HG03558 (cell line): Measurements from ENCODE around the gene AUNIP.
"Not testable (repeated sequence)": the region's sequence is repeated elsewhere in the genome, so short reads cannot be mapped to it uniquely, and the experiment has no call there.

Source experiments
- ATAC-seq: cut with Tn5 transposase; IDR thresholded peaks from one replicate; pipeline ENCODE4 v1.9.1; 2021; ENCODE audit warnings: moderate number of reproducible peaks; ENCODE audit not compliant: unreplicated experiment; ENCODE audit errors: extremely low read depth

AUNIP gene

GRCh38 chr1:25867210-25867991 is 8.1 kb upstream of the AUNIP start:
- ATAC-seq = no peak

GRCh38 chr1:25866288-25866687 is 7.0 kb upstream of the AUNIP start:
- ATAC-seq = no peak

GRCh38 chr1:25864434-25864833 is 5.2 kb upstream of the AUNIP start:
- ATAC-seq = no peak

- no peak for ATAC-seq
Observed at GRCh38 chr1:25863486-25864262, 4.4 kb upstream of the AUNIP start.

- no peak for ATAC-seq
Observed at GRCh38 chr1:25862785-25863485, 3.7 kb upstream of the AUNIP start.

GRCh38 chr1:25861316-25862286 is 2.3 kb upstream of the AUNIP start:
- ATAC-seq = no peak

- no peak for ATAC-seq
Observed at GRCh38 chr1:25858494-25858893, 763 bp downstream of the AUNIP start.

- ATAC-seq = no peak
Observed at GRCh38 chr1:25856856-25857255, 2.4 kb downstream of the AUNIP start.

GRCh38 chr1:25854554-25854953 is 4.7 kb downstream of the AUNIP start:
- ATAC-seq = no peak

- ATAC-seq = no peak
Observed at GRCh38 chr1:25848531-25848930, 10.7 kb downstream of the AUNIP start.

GRCh38 chr1:25847929-25848328 is 11.3 kb downstream of the AUNIP start:
- no peak for ATAC-seq

GRCh38 chr1:25845664-25846063 is 13.6 kb downstream of the AUNIP start:
- no peak for ATAC-seq

- no peak for ATAC-seq
Observed at GRCh38 chr1:25844536-25845337, 14.5 kb downstream of the AUNIP start.

GRCh38 chr1:25843483-25843882 is 15.8 kb downstream of the AUNIP start:
- ATAC-seq = no peak

- ATAC-seq = not testable (repeated sequence)
Observed at GRCh38 chr1:25839808-25840207, 19.4 kb downstream of the AUNIP start.

- no peak for ATAC-seq
Observed at GRCh38 chr1:25837262-25837875, 21.9 kb downstream of the AUNIP start.

- ATAC-seq = no peak
Observed at GRCh38 chr1:25836695-25837094, 22.6 kb downstream of the AUNIP start.

- no peak for ATAC-seq
Observed at GRCh38 chr1:25834894-25835293, 24.4 kb downstream of the AUNIP start.

GRCh38 chr1:25833158-25833557 is 26.1 kb downstream of the AUNIP start:
- ATAC-seq = no peak
